ENCODE measurements around the gene SPTBN1.

SPTBN1 gene

GRCh38 chr2:54716375-54716774, 260.2 kb downstream of the SPTBN1 start:
- no peak for TF ChIP-seq ZFX (IDR thresholded peaks at IDR 0.05)
- H3K27ac ChIP-seq: no peak overlapping the region

GRCh38 chr2:54720563-54720962, 264.4 kb downstream of the SPTBN1 start:
- H3K27ac ChIP-seq: no peak overlapping the region
- TF ChIP-seq CTCF (conservative IDR thresholded peaks at IDR 0.05) (no peak), ZFX (IDR thresholded peaks at IDR 0.05) (no peak)

Measured in C4-2B (cell line).